Fibroblast of lung (primary cell): ENCODE data around the gene HMSD. TPM values are rescaled to one million over a fixed set of nuclear protein-coding genes. Genes with fewer than 3 reads are reported as not detected.

Experiments used
- DNase-seq, 2 donors: peaks; one replicate each; pipeline versions ENCODE4 v3.0.0 to v3.0.0-alpha.2; 2010; ENCODE audit warnings: low read depth in 2 of 2
- H2AFZ ChIP-seq: 2 replicates; pipeline ENCODE4 v1.5.1; 2012; ENCODE audit warnings: low read length, control low read depth, inconsistent platforms
- H3K27ac ChIP-seq: 2 replicates; pipeline ENCODE4 v1.5.1; 2011; ENCODE audit warnings: low read length, control low read depth; ENCODE audit not compliant: insufficient read depth
- H3K27me3 ChIP-seq: 2 replicates; pipeline ENCODE4 v1.5.1; 2011; ENCODE audit warnings: mild to moderate bottlenecking, low read length; ENCODE audit not compliant: control insufficient read depth, insufficient read depth
- H3K36me3 ChIP-seq: 2 replicates; pipeline ENCODE4 v1.5.1; 2011; ENCODE audit warnings: low read length; ENCODE audit not compliant: control insufficient read depth, insufficient read depth
- H3K4me1 ChIP-seq: 2 replicates; pipeline ENCODE4 v1.5.1; 2011; ENCODE audit warnings: low read length; ENCODE audit not compliant: control insufficient read depth, insufficient read depth; ENCODE audit errors: extremely low read depth
- H3K4me2 ChIP-seq: 2 replicates; pipeline ENCODE4 v1.5.1; 2011; ENCODE audit warnings: low read length, control low read depth; ENCODE audit not compliant: insufficient read depth; ENCODE audit errors: extremely low read depth
- H3K4me3 ChIP-seq, 4 experiments: fragments of 200-600 bp in 1 of 4; sonication (generic) in 1 of 4; replicated peaks in 1 of 4; 2 replicates each; pipeline ENCODE4 v1.5.1; 2011 to 2016; ENCODE audit warnings: low read length in 4 of 4, low read depth in 3 of 4, mild to moderate bottlenecking in 3 of 4, control low read depth in 2 of 4, inconsistent platforms in 1 of 4, mixed read lengths in 1 of 4; ENCODE audit not compliant: insufficient read depth in 1 of 4; ENCODE audit errors: control extremely low read depth in 1 of 4
- H3K79me2 ChIP-seq: 2 replicates; pipeline ENCODE4 v1.5.1; 2012; ENCODE audit warnings: mild to moderate bottlenecking, low read length, inconsistent platforms; ENCODE audit not compliant: control insufficient read depth, insufficient read depth
- H3K9ac ChIP-seq: 2 replicates; pipeline ENCODE4 v1.5.1; 2011; ENCODE audit warnings: mild to moderate bottlenecking, low read length, control low read depth; ENCODE audit not compliant: insufficient read depth
- H3K9me3 ChIP-seq: 2 replicates; pipeline ENCODE4 v1.5.1; 2012; ENCODE audit warnings: low read depth, low read length; ENCODE audit not compliant: control insufficient read depth, insufficient read depth
- H4K20me1 ChIP-seq: 2 replicates; pipeline ENCODE4 v1.5.1; 2011; ENCODE audit warnings: low read length; ENCODE audit not compliant: control insufficient read depth, insufficient read depth; ENCODE audit errors: extremely low read depth
- EZH2 ChIP-seq: IDR thresholded peaks from 2 replicates; pipeline ENCODE4 v1.5.1; 2012; ENCODE audit warnings: low read length, control low read depth, mild to moderate bottlenecking; ENCODE audit errors: missing control alignments
- polyA plus RNA-seq, 2 donors: library from polyadenylated mRNA; depleted of rRNA in 1 of 2; stranded (reverse) in 1 of 2; unstranded in 1 of 2; fragments of >200 nt; gene quantifications; 2 replicates each; pipeline ENCODE4 v1.2.1, GENCODE V29; 2011 to 2012; ENCODE audit warnings: missing spikeins in 1 of 2
- total RNA-seq: library from RNA; depleted of rRNA; stranded (reverse); fragments of >200 nt; gene quantifications from 2 replicates; pipeline ENCODE4 v1.2.1, GENCODE V29; 2014
- TF ChIP-seq, protein P1 (sequence below), 2 donors: IDR thresholded peaks in 1 of 2; conservative IDR thresholded peaks in 1 of 2; 1 replicate in 1 of 2; 2 replicates in 1 of 2; pipeline ENCODE4 v1.5.1; 2011 to 2012; ENCODE audit warnings: low read length in 2 of 2, control low read depth in 1 of 2, inconsistent platforms in 1 of 2, low read depth in 1 of 2, mild to moderate bottlenecking in 1 of 2

The HMSD gene
- total and polyA plus RNA-seq, 2 donors (not counting 1 experiment from before 2014, with no cell fraction given) = 0.83 to 4.3 TPM

- H3K27me3 ChIP-seq = no peaks in the 10 kb centered on the region
- H3K4me3 ChIP-seq = no peak overlapping the region
- TF ChIP-seq, protein P1, sequence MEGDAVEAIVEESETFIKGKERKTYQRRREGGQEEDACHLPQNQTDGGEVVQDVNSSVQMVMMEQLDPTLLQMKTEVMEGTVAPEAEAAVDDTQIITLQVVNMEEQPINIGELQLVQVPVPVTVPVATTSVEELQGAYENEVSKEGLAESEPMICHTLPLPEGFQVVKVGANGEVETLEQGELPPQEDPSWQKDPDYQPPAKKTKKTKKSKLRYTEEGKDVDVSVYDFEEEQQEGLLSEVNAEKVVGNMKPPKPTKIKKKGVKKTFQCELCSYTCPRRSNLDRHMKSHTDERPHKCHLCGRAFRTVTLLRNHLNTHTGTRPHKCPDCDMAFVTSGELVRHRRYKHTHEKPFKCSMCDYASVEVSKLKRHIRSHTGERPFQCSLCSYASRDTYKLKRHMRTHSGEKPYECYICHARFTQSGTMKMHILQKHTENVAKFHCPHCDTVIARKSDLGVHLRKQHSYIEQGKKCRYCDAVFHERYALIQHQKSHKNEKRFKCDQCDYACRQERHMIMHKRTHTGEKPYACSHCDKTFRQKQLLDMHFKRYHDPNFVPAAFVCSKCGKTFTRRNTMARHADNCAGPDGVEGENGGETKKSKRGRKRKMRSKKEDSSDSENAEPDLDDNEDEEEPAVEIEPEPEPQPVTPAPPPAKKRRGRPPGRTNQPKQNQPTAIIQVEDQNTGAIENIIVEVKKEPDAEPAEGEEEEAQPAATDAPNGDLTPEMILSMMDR (conservative IDR thresholded peaks at IDR 0.05 in 1 of 2, IDR thresholded peaks at IDR 0.05 in 1 of 2; ENCODE audit: low read depth in 1 of 2, low read length in 2 of 2) = no peak
- TF ChIP-seq EZH2 = no peak
- no peak for DNase-seq
- H3K79me2 ChIP-seq = no peaks in the 10 kb centered on the region
- H3K4me2 ChIP-seq = no peak overlapping the region
- H2AFZ ChIP-seq = no peak overlapping the region
- no peaks in the 10 kb centered on the region for H3K4me1 ChIP-seq
- H4K20me1 ChIP-seq = no peaks in the 10 kb centered on the region
- H3K9ac ChIP-seq = no peak overlapping the region
- H3K27ac ChIP-seq = no peak overlapping the region
- no peaks in the 10 kb centered on the region for H3K9me3 ChIP-seq
- H3K36me3 ChIP-seq = no peaks in the 10 kb centered on the region
Measured at GRCh38 chr18:63930773-63931354, 18.2 kb upstream of the HMSD start.

DNA sequence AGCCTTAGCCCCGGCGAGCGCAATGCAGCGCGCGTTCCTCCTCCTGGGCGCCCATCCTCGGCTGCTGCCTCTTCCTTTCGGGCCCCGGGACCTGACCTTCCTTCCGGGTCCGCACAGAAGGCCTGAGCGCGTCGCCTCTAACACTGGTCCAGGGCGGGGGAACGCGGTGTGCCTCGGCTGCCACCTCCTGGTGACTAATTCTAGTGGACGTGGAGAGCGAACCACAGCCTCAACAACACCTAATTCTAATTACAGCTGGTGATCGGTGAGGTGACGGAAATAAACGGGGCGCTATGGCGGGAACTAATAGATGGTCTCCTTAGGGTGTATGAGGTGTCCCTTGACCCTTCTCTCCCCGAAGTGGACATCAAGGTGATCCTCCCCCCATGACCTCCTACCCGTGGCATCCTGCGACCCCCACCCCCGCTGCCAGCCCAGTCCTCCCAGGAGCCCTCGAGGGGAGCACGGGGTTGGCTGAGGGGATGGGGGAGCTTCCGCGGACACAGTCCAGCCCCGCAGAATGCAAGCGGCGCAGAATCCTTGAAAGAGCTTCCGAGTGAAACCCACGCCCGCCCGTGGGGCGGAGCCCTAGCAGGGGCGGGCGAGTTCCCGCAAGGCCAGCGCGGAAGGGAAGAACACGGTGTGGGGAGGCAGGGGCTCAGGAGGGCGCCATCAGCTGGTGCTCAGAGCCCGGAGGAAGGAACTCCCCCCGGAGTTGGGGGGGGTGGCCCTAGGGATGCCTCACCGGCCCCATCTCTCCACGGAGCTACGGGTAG lies 12.8 kb upstream of the HMSD start:
- H4K20me1 ChIP-seq = no peaks in the 10 kb centered on the region
- H3K27me3 ChIP-seq = peaks cover 3% of the 10 kb centered on the region
- no peaks in the 10 kb centered on the region for H3K36me3 ChIP-seq
- peak overlapping the region; percentile 58 to 78 (median 68) for H3K4me3 ChIP-seq
- H2AFZ ChIP-seq = peak overlapping the region; percentile 87
- H3K9me3 ChIP-seq = no peaks in the 10 kb centered on the region
- peak overlapping the region; percentile 17 for H3K9ac ChIP-seq
- no peaks in the 10 kb centered on the region for H3K4me1 ChIP-seq
- H3K79me2 ChIP-seq = no peaks in the 10 kb centered on the region
- peak overlapping the region; percentile 65 for H3K4me2 ChIP-seq
- TF ChIP-seq, protein P1 (conservative IDR thresholded peaks at IDR 0.05 in 1 of 2, IDR thresholded peaks at IDR 0.05 in 1 of 2; ENCODE audit: low read depth in 1 of 2, low read length in 2 of 2) = peak; percentile 54 to 68
- TF ChIP-seq EZH2 = no peak
- no peak overlapping the region for H3K27ac ChIP-seq
- peak; percentile 54 to 69 for DNase-seq

- peak overlapping the region; percentile 65 for H3K4me2 ChIP-seq
- no peak for TF ChIP-seq EZH2
- TF ChIP-seq, protein P1 (conservative IDR thresholded peaks at IDR 0.05 in 1 of 2, IDR thresholded peaks at IDR 0.05 in 1 of 2; ENCODE audit: low read depth in 1 of 2, low read length in 2 of 2) = no peak
- H3K9ac ChIP-seq = no peak overlapping the region
Measured at GRCh38 chr18:63936932-63937393, 12.1 kb upstream of the HMSD start.

More at GRCh38 chr18:63936932-63937393, 12.1 kb upstream of the HMSD start:
- no peak for DNase-seq
- Histone ChIP-seq H4K20me1 (no peaks in the 10 kb centered on the region), H3K4me3 (peak overlapping the region; percentile 58 to 78 (median 68)), H3K9me3 (no peaks in the 10 kb centered on the region), H3K4me1 (no peaks in the 10 kb centered on the region), H3K27me3 (peaks cover 3% of the 10 kb centered on the region), H3K36me3 (no peaks in the 10 kb centered on the region), H2AFZ (peak overlapping the region; percentile 87), H3K27ac (no peak overlapping the region), H3K79me2 (no peaks in the 10 kb centered on the region)
